Gastroesophageal sphincter (tissue), 4 donors: ENCODE data around the gene ASB16. TPM values are rescaled to one million over a fixed set of nuclear protein-coding genes. Genes with fewer than 3 reads are reported as not detected.

ENCODE experiments used
- ATAC-seq: fragments of 150-250 bp; one replicate; pipeline ENCODE4 v1.9.1; 2016; ENCODE audit warnings: mild to moderate bottlenecking, moderate library complexity
- H3K27ac ChIP-seq, 4 donors: fragments of 200-600 bp; sonication (generic) in 3 of 4; 1 replicate in 3 of 4; 2 replicates in 1 of 4; pipeline ENCODE4 v1.5.1; 2016 to 2019
- H3K27me3 ChIP-seq: fragments of 200-600 bp; sonication (generic); one replicate; pipeline ENCODE4 v1.5.1; 2019
- H3K36me3 ChIP-seq, 2 donors: fragments of 200-600 bp; sonication (generic); one replicate each; pipeline ENCODE4 v1.5.1; 2019; ENCODE audit warnings: control low read depth in 1 of 2
- H3K4me1 ChIP-seq, 3 donors: fragments of 200-600 bp; sonication (generic); 1 replicate in 2 of 3; 2 replicates in 1 of 3; pipeline ENCODE4 v1.5.1; 2016 to 2019; ENCODE audit warnings: control low read depth in 2 of 3
- H3K4me3 ChIP-seq, 2 donors: fragments of 200-600 bp; sonication (generic); one replicate each; pipeline ENCODE4 v1.5.1; 2019; ENCODE audit warnings: mild to moderate bottlenecking in 1 of 2, moderate library complexity in 1 of 2
- H3K9me3 ChIP-seq, 3 donors: fragments of 200-600 bp; sonication (generic); one replicate each; pipeline ENCODE4 v1.5.1; 2017 to 2019; ENCODE audit warnings: control low read depth in 2 of 3
- EP300 ChIP-seq: sonication (generic); formaldehyde crosslinking; IDR thresholded peaks from one replicate; pipeline ENCODE4 v1.6.1; 2017; ENCODE audit warnings: antibody characterized with exemption, mild to moderate bottlenecking
- POLR2A ChIP-seq, 2 donors: fragments of 450-650 bp; IDR thresholded peaks; one replicate each; pipeline ENCODE4 v1.6.1; 2017; ENCODE audit warnings: antibody characterized with exemption in 2 of 2, mild to moderate bottlenecking in 2 of 2, moderate library complexity in 1 of 2
- POLR2AphosphoS5 ChIP-seq: sonication (generic); formaldehyde crosslinking; IDR thresholded peaks from one replicate; pipeline ENCODE4 v1.6.1; 2017; ENCODE audit warnings: antibody characterized with exemption
- WGBS, 2 donors: methylation state at CpG; one replicate each; pipeline ENCODE4 v1.1.5; 2018; ENCODE audit warnings: low coverage in 1 of 2; 5-methylcytosine and 5-hydroxymethylcytosine counted together
- total RNA-seq, 4 donors: library from RNA; depleted of rRNA; stranded (reverse); fragments of >200 nt; gene quantifications; one replicate each; pipeline ENCODE4 v1.1.0, GENCODE V29; 2016
- TF ChIP-seq, protein P1 (sequence below), 4 experiments: fragments of 200-600 bp in 2 of 4; fragments of 450-650 bp in 2 of 4; sonication (generic) in 1 of 4; IDR thresholded peaks; one replicate each; pipeline ENCODE4 v1.5.1; 2017 to 2019; ENCODE audit warnings: antibody characterized with exemption in 4 of 4, mild to moderate bottlenecking in 2 of 4, moderate library complexity in 2 of 4

The ASB16 gene
- total RNA-seq, 4 donors from 2014 or later = 1.8 to 6.9 (median 3.9) TPM

GRCh38 chr17:44176671-44177501, 6.4 kb downstream of the ASB16 start:
- H3K4me1 ChIP-seq = peaks cover 0 to 8% (median 0%) of the 10 kb centered on the region in 3 donors
- H3K27ac ChIP-seq = no peak overlapping the region
- ATAC-seq = peak; percentile 19
- no peak for TF ChIP-seq EP300
- TF ChIP-seq, protein P1, sequence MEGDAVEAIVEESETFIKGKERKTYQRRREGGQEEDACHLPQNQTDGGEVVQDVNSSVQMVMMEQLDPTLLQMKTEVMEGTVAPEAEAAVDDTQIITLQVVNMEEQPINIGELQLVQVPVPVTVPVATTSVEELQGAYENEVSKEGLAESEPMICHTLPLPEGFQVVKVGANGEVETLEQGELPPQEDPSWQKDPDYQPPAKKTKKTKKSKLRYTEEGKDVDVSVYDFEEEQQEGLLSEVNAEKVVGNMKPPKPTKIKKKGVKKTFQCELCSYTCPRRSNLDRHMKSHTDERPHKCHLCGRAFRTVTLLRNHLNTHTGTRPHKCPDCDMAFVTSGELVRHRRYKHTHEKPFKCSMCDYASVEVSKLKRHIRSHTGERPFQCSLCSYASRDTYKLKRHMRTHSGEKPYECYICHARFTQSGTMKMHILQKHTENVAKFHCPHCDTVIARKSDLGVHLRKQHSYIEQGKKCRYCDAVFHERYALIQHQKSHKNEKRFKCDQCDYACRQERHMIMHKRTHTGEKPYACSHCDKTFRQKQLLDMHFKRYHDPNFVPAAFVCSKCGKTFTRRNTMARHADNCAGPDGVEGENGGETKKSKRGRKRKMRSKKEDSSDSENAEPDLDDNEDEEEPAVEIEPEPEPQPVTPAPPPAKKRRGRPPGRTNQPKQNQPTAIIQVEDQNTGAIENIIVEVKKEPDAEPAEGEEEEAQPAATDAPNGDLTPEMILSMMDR (IDR thresholded peaks at IDR 0.05) = no peak
- no peak for TF ChIP-seq POLR2A (IDR thresholded peaks at IDR 0.05)
- no peak for TF ChIP-seq POLR2AphosphoS5
- H3K9me3 ChIP-seq = no peaks in the 10 kb centered on the region
- H3K36me3 ChIP-seq = peaks cover 0 to 53% of the 10 kb centered on the region in 2 donors
- H3K27me3 ChIP-seq = no peaks in the 10 kb centered on the region
- no peak overlapping the region for H3K4me3 ChIP-seq
- no CpG with 5 or more reads among the region's 54 CpGs for WGBS, 2 donors

DNA sequence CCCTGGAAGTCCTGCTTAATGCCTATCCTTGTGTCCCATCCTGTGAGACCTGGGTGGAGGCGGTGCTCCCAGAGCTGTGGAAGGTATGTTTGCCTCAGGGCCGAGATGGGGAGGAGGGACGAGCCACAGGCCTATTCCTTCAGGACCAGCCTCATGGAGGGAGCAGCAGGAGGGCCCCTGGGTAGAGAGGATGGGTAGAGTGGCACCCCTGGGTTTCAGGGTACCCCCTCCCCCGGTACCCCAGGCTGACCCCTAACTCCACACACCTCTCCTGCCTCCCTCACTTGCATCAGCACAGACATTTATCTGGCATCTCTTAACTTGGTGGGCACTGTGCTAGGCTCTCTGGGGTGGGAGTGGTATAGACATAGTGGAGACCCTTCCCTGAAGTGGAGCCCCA, 7.1 kb downstream of the ASB16 start:
- Histone ChIP-seq H3K9me3 (no peaks in the 10 kb centered on the region), H3K27me3 (no peaks in the 10 kb centered on the region), H3K27ac (no peak overlapping the region), H3K4me3 (no peak overlapping the region), H3K36me3 (peaks cover 0 to 61% of the 10 kb centered on the region in 2 donors), H3K4me1 (peaks cover 0 to under 1% (median 0%) of the 10 kb centered on the region in 3 donors)
- no peak for TF ChIP-seq POLR2A (IDR thresholded peaks at IDR 0.05)
- TF ChIP-seq, protein P1 (IDR thresholded peaks at IDR 0.05) = no peak
- TF ChIP-seq EP300 = no peak
- no peak for TF ChIP-seq POLR2AphosphoS5
- no CpG with 5 or more reads among the region's 4 CpGs for WGBS, 2 donors
- ATAC-seq = no peak

GRCh38 chr17:44178133-44178532, 7.6 kb downstream of the ASB16 start:
- H3K27me3 ChIP-seq = no peaks in the 10 kb centered on the region
- 97% methylated on average over 11 of the region's 14 CpGs; no CpG with 5 or more reads in 1 of the 2 donors for WGBS, 2 donors
- TF ChIP-seq POLR2A (IDR thresholded peaks at IDR 0.05) (no peak), EP300 (no peak), POLR2AphosphoS5 (no peak)
- TF ChIP-seq, protein P1 (IDR thresholded peaks at IDR 0.05) = no peak
- no peak for ATAC-seq
- no peaks in the 10 kb centered on the region for H3K9me3 ChIP-seq
- H3K27ac ChIP-seq = no peak overlapping the region
- peaks cover 0 to 65% of the 10 kb centered on the region in 2 donors for H3K36me3 ChIP-seq
- no peak overlapping the region for H3K4me3 ChIP-seq
- H3K4me1 ChIP-seq = no peaks in the 10 kb centered on the region

GRCh38 chr17:44183024-44183423, 12.5 kb downstream of the ASB16 start:
- Histone ChIP-seq H3K36me3 (peaks cover 0 to 32% of the 10 kb centered on the region in 2 donors), H3K4me1 (peaks cover 3 to 32% (median 8%) of the 10 kb centered on the region in 3 donors), H3K27ac (no peak overlapping the region), H3K27me3 (no peaks in the 10 kb centered on the region), H3K4me3 (no peak overlapping the region), H3K9me3 (no peaks in the 10 kb centered on the region)
- TF ChIP-seq POLR2AphosphoS5 (no peak), EP300 (no peak), POLR2A (IDR thresholded peaks at IDR 0.05) (no peak)
- TF ChIP-seq, protein P1 (IDR thresholded peaks at IDR 0.05) = no peak
- WGBS, 2 donors = 94 to 100% methylated on average over 2 of the region's 2 CpGs
- no peak for ATAC-seq
